ENCODE measurements around the gene RBSN. TPM values are rescaled to one million over a fixed set of nuclear protein-coding genes. Genes with fewer than 3 reads are reported as not detected.

Gene RBSN
- total RNA-seq, 4 donors from 2014 or later: 16.0 to 25.0 (median 18.2) TPM

GRCh38 chr3:15081960-15082664 is 16.8 kb downstream of the RBSN start:
- intact Hi-C loops (cut with DNase I): no loop called here
- no peaks in the 10 kb centered on the region for H3K9me3 ChIP-seq
- no peaks in the 10 kb centered on the region for H3K27me3 ChIP-seq
- DNase-seq: no peak
- H3K27ac ChIP-seq: no peak overlapping the region
- H3K36me3 ChIP-seq: peaks cover 22 to 100% (median 44%) of the 10 kb centered on the region in 3 donors
- TF ChIP-seq CTCF (IDR thresholded peaks at IDR 0.05): no peak
- no peak for TF ChIP-seq POLR2A (IDR thresholded peaks at IDR 0.05)
- WGBS, 2 donors: 79 to 87% methylated on average over 8 to 11 of the region's 13 CpGs
- no peaks in the 10 kb centered on the region for H3K4me1 ChIP-seq
- H3K4me3 ChIP-seq: no peak overlapping the region

- H3K36me3 ChIP-seq: peaks cover 28 to 100% (median 51%) of the 10 kb centered on the region in 3 donors
- 78 to 81% methylated on average over 3 of the region's 3 CpGs for WGBS, 2 donors
- intact Hi-C loops (cut with DNase I): no loop called here
These were observed 19.9 kb downstream of the RBSN start for GRCh38 chr3:15079091-15079490.

GRCh38 chr3:15074500-15074899 is 24.4 kb downstream of the RBSN start:
- WGBS, 2 donors: 97 to 98% methylated on average over 12 to 13 of the region's 19 CpGs
- Histone ChIP-seq H3K36me3 (peaks cover 22 to 97% (median 52%) of the 10 kb centered on the region in 3 donors), H3K9me3 (no peaks in the 10 kb centered on the region), H3K4me1 (no peaks in the 10 kb centered on the region), H3K27ac (no peak overlapping the region), H3K4me3 (no peak overlapping the region), H3K27me3 (no peaks in the 10 kb centered on the region)
- intact Hi-C loops (cut with DNase I): no loop called here
- no peak for DNase-seq
- TF ChIP-seq POLR2A (IDR thresholded peaks at IDR 0.05): no peak
- TF ChIP-seq CTCF (IDR thresholded peaks at IDR 0.05): no peak

More at GRCh38 chr3:15079091-15079490, 19.9 kb downstream of the RBSN start:
- Histone ChIP-seq H3K4me3 (no peak overlapping the region), H3K9me3 (no peaks in the 10 kb centered on the region), H3K4me1 (no peaks in the 10 kb centered on the region), H3K27me3 (no peaks in the 10 kb centered on the region), H3K27ac (no peak overlapping the region)
- TF ChIP-seq CTCF (IDR thresholded peaks at IDR 0.05) (no peak), POLR2A (IDR thresholded peaks at IDR 0.05) (no peak)
- DNase-seq: no peak

- no peak overlapping the region for H3K4me3 ChIP-seq
- no peaks in the 10 kb centered on the region for H3K4me1 ChIP-seq
- intact Hi-C loops (cut with DNase I): no loop called here
- no peaks in the 10 kb centered on the region for H3K27me3 ChIP-seq
- WGBS, 2 donors: 72 to 90% methylated on average over 2 of the region's 2 CpGs
- no peak for DNase-seq
- no peaks in the 10 kb centered on the region for H3K9me3 ChIP-seq
- no peak overlapping the region for H3K27ac ChIP-seq
- TF ChIP-seq CTCF (IDR thresholded peaks at IDR 0.05) (no peak), POLR2A (IDR thresholded peaks at IDR 0.05) (no peak)
- peaks cover 10 to 69% (median 39%) of the 10 kb centered on the region in 3 donors for H3K36me3 ChIP-seq
These were observed 27.2 kb downstream of the RBSN start for GRCh38 chr3:15071699-15072098.

- WGBS, 2 donors: 83 to 100% methylated on average over 1 of the region's 1 CpG
- intact Hi-C loops (cut with DNase I): no loop called here
These were observed 29.5 kb downstream of the RBSN start for GRCh38 chr3:15069441-15069840.

More at GRCh38 chr3:15069441-15069840, 29.5 kb downstream of the RBSN start:
- peaks cover 4 to 46% (median 21%) of the 10 kb centered on the region in 3 donors for H3K36me3 ChIP-seq
- H3K4me3 ChIP-seq: no peak overlapping the region
- H3K27ac ChIP-seq: no peak overlapping the region
- no peaks in the 10 kb centered on the region for H3K27me3 ChIP-seq
- no peak for DNase-seq
- peaks cover 0 to 6% (median 0%) of the 10 kb centered on the region in 3 donors for H3K4me1 ChIP-seq
- no peaks in the 10 kb centered on the region for H3K9me3 ChIP-seq
- TF ChIP-seq CTCF (IDR thresholded peaks at IDR 0.05): no peak
- no peak for TF ChIP-seq POLR2A (IDR thresholded peaks at IDR 0.05)
